Astrocyte of the spinal cord (primary cell): ENCODE measurements around the gene SLC39A8.

ENCODE experiments used
- DNase-seq: peaks from one replicate; pipeline ENCODE4 v3.0.0; 2011; ENCODE audit warnings: low read depth, low spot score
- H3K4me3 ChIP-seq: 2 replicates; pipeline ENCODE4 v1.5.1; 2011; ENCODE audit warnings: low read depth, mild to moderate bottlenecking, low read length, moderate library complexity
- CTCF ChIP-seq: IDR thresholded peaks from 2 replicates; pipeline ENCODE4 v1.5.1; 2012; ENCODE audit warnings: low read depth, mild to moderate bottlenecking, low read length, inconsistent platforms
- in situ Hi-C: cut with HindIII; loops from 2 replicates; pipeline ENCODE4 v1.10.0; 2017; ENCODE audit warnings: low sequenced_read_pairs

The SLC39A8 gene

GRCh38 chr4:102227388-102227787 lies 117.9 kb downstream of the SLC39A8 start:
- no peak for DNase-seq
- TF ChIP-seq CTCF = no peak
- in situ Hi-C loops = no loop called here
- no peak overlapping the region for H3K4me3 ChIP-seq

- in situ Hi-C loops = no loop called here
- no peak for DNase-seq
- TF ChIP-seq CTCF = no peak
- no peak overlapping the region for H3K4me3 ChIP-seq
Measured at GRCh38 chr4:102223461-102223860, 121.8 kb downstream of the SLC39A8 start.

DNA sequence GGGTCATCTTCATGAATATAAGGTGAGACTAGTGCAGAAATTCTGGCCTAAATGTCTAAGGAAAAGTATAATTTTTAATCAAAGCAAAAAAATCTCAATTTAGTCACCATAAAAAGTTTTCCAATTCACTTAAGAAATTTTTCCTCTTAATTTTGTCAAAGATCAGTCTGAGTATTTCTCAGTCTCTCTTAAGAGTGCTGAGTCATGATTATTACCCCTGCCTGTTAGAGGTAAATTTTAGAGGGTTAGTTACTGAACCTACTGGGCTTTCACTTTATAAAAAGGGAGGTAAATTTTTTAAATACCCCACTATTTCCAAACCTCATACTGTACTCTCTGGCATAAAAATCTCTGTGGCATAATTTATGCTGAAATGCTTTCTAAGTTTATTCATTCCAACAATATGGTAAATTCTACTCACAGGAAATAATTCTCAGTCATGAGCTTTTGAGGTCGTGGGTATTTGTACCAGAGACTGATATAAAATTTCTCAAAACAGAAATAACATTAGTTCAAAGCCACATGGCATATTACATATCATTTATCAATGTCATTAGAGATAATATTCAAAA lies 122.4 kb downstream of the SLC39A8 start:
- no peak for DNase-seq
- TF ChIP-seq CTCF = no peak
- H3K4me3 ChIP-seq = no peak overlapping the region
- in situ Hi-C loops = no loop called here

GRCh38 chr4:102219129-102219528 lies 126.2 kb downstream of the SLC39A8 start:
- no peak overlapping the region for H3K4me3 ChIP-seq
- no peak for TF ChIP-seq CTCF
- DNase-seq = no peak
- in situ Hi-C loops = no loop called here

- in situ Hi-C loops = no loop called here
- H3K4me3 ChIP-seq = no peak overlapping the region
- TF ChIP-seq CTCF = no peak
- no peak for DNase-seq
Measured at GRCh38 chr4:102218656-102219055, 126.6 kb downstream of the SLC39A8 start.

- TF ChIP-seq CTCF = no peak
- no peak overlapping the region for H3K4me3 ChIP-seq
- no peak for DNase-seq
- in situ Hi-C loops = no loop called here
Measured at GRCh38 chr4:102217775-102218355, 127.4 kb downstream of the SLC39A8 start.
